GM21526 (cell line): ENCODE results near the gene FUCA2.
A peak's percentile ranks its signal among the peaks of the same experiment; 100 is the strongest.
"Not testable (repeated sequence)": the region's sequence is repeated elsewhere in the genome, so short reads cannot be mapped to it uniquely, and the experiment has no call there.

Experiments used
- ATAC-seq: cut with Tn5 transposase; IDR thresholded peaks from one replicate; pipeline ENCODE4 v1.9.1; 2021; ENCODE audit warnings: moderate library complexity; ENCODE audit not compliant: unreplicated experiment, low FRiP score

The FUCA2 gene

DNA sequence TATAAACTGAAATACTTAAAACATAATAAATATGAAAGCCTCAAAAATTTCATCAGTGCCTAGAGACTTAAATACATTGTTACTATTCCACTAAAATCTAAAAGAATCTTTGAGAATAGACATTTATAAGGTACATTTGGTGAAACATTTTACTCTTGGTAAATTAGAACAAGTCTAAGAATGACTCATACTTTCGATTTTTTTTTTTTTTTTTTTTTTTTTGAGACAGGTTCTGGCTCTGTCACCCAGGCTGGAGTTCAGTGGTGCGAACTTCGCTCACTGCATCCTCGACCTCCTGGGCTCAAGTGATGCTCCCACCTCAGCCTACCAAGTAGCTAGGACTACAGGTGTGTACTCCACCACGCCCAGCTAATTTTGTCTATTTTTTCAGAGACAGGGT lies 6.4 kb downstream of the FUCA2 start:
- no peak for ATAC-seq

DNA sequence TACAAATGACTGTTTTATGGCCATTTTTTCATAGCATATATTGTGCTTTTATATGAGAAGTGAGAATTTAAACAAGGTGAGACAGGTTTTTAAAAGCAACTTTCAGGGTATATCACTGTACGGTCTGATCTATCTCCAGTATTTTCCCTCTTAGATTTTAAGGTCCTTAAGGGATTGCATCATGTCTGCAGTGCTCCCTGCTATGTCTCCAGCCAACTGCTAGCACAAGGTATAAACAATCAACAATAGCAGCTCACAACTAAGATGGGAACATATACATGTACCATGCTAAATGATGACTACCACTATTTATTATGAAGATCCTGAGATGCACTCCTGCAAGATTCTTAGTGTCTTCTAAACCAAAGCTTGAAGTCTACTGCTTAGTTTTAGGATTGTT lies 7.2 kb downstream of the FUCA2 start:
- no peak for ATAC-seq

DNA sequence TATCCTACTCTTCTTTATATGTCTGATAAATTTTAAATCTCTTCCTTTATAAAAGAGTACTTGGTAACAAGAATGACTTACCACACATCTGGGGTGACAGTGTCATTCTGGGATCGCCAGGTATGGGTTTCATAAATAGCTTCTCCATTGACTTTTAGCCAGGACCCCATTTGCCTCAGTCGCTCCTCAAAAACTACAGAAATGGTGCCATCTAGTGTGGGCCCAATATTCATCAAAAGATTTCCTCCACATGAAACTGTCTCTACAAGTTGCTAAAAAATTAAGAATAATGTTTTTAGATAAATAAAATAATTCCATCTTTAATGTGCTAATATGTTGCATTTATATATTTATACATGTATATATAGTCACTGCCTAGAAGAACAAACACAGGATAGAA lies 9.7 kb downstream of the FUCA2 start:
- ATAC-seq = no peak

DNA sequence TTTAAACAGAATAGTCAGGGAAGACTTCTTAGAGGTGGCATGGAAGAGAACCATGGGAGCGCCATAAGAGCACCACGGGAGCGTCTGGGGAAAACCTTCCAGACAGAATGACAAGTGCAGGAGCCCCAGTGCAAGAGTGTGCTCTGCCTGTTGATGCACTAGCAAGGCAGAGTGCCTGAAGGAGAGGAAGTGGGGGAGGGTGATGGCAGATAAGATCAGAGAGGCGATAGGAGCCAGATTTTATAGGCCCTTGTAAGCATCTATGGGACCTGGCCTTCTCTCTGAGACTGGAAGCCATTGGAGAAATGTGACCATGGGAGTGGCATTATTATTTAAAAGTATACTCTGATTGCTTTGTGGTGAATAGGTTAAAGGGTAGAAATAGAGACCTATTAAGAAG lies 13.1 kb downstream of the FUCA2 start:
- ATAC-seq = no peak

DNA sequence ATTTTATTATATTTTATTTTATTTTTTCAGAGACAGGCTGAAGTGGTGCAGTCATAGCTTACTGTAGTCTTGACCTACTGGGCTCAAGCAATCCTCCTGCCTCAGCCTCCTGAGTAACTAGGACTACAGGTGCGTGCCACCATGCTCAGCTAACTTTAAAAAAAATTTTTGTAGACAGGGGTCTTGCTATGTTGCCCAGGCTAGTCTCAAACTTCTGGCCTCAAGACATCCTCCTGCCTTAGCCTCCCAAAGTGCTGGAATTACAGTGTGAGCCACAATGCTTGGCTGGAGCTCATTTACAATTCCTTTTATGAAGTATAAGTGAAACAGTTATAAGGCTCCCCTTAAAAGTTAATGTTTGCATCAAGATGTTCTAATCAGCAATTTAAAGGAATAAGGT lies 14.5 kb downstream of the FUCA2 start:
- no peak for ATAC-seq

DNA sequence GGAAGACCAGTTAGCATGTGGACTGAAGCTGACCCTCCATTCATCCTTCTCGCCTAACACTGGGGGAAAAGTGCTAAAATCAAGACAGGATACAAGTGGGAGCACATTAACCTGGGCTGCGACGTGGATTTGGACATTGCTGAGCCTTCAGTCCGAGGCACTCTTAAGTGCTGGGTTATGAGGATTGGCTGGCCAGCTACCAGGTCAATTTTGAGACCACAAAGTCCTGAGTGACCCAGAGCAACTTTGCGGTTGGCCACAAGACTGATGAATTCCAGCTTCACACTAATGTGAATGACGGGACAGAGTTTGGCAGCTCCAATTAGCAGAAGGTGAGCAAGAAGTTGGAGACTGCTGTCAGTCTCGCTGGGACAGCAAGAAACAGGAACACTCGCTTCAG lies 20.7 kb downstream of the FUCA2 start:
- no peak for ATAC-seq

DNA sequence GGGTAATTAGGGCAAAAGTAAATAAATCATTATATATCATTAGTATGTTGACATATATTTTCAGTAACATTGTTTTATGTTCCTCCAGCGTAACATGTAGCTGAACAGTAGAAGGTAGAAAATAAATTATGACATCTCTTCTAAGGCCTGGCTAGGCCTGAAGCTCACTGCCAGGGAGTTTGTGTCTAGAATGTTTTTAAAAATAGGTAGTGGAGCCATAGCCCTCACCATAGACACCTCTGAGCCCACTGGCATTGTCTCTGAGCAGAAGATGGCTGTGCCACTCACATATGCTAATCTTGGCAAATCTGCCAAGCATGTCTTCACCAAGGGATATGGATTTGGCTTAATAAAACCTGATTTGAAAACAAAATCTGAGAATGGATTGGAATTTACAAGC lies 21.3 kb downstream of the FUCA2 start:
- no peak for ATAC-seq

DNA sequence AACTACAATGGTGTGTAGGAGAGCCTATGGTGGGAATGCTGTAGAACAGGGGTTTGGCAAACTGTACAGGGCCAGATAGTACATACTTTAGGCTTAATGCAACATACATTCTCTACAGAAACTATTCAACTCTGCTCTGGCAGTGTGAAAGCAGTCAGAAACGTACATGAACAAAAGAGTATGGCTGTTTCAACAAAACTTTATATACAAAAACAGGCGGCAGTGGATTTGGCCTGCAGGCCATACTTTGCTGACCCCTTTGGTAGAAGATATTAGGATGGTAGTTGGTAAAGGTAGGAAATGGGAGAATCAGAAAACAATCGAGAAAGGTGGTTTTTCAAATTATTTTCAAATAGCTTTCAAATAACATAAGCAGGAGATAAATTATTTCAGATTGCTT lies 24.8 kb downstream of the FUCA2 start:
- ATAC-seq = no peak

DNA sequence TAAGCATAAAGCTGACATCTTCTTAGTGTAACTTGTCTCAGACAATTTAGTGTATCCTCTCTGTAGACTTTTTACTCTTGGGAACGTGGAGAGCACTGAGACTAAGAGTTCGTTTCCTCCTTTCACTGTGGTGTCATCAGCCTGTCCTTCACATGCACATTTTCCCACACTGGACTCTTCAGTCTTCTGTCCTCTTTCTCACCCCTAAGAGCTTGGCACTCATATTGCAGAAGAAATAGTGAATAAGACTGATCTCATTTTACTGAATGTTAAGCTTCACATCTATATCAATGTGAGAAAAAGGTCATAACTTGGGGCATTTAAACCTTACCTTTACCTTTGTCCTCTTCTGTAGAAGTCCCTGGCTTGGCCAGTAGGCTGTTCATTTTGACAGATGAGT lies 25.6 kb downstream of the FUCA2 start:
- no peak for ATAC-seq

DNA sequence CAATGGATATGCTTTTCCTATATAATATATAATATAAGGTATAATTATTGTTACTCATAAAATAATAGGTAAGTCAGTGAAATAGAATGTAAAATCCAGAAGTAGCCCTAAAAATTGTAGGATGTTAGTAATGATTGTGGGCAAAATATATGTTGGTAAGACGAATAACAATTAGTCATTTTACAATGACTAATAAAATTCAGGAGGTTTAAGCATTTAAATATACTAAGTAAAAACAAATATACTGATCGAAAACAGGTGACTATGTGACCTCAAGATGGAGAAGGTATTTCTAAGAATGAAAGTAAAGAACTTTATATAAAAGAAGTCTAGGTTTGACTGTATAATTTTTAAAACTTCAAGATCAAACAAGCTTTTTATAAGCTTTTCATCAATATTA lies 28.9 kb downstream of the FUCA2 start:
- ATAC-seq = no peak

DNA sequence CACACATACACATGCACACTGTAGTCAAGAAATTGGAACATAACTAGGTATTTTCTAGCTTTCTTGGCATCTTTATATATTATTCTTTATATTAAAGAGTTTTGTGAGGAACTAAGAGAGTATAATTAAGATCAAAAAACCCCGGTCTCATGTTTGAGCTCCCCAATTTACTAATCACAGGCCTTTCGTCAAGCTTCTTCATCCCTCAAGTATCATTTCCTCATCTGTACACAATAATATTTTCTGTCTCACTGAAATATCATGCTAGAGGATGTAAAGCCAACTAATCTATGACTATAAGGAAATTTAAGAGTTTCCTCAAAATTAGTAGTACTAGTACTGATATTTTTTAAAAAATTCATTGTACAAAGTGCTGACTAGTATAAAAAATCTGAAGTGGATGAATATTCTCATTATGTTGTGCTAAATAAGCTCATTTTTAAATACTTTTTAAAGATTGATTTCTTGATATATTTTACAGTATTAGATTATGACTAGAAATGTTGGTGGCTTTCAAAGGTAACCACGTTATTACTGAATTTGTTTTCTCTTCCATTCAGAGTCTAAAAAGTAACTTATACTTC lies 32.9 kb downstream of the FUCA2 start:
- no peak for ATAC-seq

DNA sequence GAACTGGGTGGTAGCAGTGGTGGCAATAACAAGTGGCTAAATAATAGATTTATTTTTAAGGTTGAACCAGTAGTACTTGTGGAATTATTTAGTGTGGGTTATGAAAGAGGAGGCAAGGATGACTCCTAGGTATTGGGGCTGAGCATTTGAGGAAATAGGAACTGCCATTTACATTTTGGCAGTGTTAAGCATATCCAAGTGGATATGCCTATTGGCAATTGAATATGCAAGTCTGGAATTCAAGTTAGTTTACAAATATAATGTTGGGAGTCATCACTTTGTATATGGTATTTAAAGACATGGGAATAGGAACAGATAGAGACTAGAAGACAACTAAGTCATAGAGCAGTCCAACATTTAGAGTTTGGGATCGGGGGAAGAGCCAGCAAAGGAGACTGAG lies 35.0 kb downstream of the FUCA2 start:
- no peak for ATAC-seq

DNA sequence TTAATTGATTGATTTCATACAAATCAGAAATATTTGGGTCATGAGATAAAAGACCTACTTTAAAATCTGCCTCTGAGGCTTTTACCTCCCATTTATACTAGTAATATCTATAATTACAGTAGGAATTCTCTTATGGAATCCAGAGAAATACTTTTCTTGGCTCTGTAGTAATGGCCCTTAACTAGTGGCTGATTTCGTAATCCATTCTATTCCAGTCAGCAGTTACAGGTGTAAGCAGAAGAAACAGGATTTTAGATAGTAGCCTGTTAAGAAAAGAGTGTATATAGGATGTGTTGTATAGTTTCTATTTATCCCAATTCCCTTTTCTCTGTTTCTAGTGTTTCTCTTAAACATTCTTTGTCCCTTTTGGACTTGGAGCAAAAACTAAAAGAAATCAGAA lies 39.7 kb downstream of the FUCA2 start:
- ATAC-seq = no peak

DNA sequence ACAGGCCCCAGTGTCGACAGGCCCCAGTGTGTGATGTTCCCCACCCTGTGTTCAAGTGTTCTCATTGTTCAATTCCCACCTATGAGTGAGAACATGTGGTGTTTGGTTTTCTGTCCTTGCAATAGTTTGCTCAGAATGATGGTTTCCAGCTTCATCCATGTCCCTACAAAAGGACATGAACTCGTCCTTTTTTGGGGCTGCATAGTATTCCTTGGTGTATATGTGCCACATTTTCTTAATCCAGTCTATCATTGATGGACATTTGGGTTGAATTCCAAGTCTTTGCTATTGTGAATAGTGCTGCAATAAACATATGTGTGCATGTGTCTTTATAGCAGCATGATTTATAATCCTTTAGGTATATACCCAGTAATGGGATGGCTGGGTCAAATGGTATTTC lies 42.7 kb downstream of the FUCA2 start:
- ATAC-seq = not testable (repeated sequence)

DNA sequence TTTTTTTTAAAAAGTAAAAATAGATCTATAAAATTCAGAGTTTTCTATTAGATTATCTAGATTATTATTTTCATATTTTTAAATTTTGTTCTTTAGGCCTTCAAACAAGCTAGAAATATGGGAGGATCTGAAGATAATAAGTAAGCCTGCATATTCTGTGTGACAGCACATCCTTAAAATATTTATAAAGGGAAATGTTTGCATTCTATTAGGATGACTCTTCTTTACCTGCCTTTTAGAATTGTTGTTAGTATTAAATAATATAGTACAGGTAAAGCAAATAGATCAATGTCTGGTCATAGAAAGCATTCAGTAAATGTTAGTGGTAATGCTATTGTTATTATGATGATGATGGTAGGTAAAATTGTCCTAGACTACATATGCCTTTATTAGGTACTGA lies 43.5 kb downstream of the FUCA2 start:
- ATAC-seq = no peak

DNA sequence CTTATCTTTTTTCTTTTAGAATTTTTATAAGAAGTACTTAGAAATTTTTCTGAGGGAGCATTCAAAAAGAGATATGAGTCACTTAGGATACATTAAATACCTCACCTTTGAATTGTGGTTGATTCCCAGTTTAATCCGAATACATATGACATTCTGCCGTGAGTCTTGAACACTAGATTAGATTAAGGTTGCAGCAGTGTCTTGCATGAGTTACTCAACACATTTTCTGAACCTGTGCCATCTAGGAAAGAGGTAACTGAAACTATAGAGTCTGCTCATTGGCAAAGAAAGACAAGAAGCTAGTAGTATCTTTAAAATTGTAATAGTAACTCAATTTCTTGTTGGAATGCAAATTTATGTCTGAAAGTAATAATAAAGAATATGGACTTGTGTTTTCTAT lies 46.0 kb downstream of the FUCA2 start:
- ATAC-seq = no peak

DNA sequence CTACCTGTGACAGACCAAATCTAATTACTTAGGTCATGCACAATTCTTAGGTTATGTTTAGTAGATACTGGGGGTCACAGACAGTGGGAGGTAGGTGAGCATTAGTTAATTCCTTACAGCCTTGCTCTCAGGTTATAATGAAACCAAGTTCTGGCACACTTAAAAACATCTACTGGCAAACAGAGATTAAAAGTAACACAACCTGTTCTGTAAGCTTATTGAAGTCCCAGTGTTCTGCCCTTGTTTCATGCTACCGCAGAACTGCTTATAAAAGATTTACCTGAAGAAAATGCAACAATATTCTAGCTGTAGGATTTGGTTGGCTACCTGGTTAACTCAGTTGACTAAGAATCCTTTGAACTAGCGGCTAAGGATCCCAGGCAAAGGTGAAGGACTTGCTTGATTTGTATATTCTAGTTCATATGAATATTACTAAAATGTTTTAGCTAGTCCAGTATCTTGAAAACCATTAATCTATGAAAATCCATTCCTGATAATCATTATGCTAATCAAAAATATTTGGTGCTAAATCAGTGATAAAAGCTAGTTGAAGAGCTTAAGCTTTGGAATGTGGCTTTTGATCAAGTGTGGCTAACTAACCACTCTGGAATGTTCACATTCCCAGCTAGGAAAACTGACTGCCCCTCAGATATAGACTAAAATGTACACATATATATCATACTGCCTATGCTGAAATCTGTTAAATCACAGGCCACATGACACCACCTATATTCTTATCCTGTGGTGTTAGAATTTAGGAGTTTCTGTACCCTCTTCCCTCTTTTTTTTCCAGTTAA lies 53.8 kb downstream of the FUCA2 start:
- ATAC-seq = no peak

DNA sequence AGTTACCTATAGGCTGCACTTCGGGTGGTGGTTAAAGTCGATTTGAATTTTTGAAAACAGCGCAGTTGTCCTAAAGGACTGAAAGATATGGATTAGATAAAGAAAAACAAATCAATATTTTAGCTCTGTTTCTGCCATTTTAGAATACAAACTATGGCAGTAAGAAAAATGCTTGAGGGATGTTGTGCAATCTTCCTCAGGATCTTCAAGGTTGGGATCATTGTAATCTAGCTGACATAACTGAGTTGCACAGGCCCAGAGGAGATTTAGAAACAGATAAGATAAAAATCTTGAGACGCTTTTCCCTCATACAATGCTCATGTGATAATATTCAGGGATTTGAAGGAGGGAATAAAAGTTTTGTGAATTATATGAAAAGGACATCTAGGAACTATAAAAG lies 60.0 kb downstream of the FUCA2 start:
- ATAC-seq = no peak

DNA sequence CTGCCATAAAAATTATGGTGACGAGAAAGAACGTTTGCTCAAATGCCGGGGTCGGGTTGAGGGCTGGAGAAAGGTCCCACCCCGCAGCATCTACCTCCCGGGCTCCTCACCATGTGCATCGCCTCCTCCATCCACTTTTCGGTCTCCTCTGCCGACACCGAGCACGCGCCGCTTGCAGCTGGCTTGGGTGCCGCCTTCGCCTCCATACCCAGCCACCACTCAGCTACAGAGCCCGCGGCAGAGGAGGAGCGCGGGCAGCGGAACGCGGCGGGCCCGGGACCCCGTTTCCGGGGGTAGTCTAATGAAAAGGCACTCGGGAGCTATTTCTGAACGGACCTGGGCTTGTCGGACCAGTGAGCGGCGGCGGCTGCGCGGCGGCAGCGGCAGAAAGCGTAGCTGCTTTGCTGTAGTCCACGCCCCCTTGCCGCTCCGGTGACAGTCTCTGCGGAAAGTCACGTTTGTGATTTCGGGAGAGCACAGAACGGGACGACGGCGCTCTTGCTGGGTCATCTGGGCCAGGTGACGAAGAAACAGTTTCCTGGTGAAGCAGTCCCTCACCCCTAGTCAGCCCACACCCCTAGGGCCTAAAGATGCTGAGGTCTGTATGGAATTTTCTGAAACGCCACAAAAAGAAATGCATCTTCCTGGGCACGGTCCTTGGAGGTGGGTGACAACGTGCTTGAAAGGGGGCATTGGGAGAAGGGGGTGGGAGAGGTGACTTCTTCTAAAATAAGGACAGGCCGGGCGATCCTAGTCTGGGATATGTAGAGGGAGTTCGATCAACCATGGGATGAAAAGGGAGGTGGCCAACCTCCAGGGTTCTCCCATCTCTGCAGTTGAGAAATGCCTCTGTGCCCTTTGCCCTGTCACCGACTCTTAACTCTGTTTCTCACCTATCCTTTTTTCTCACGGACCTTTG lies 60.8 kb downstream of the FUCA2 start, which contains the start of the genes ADAT2 and PEX3:
TSS of gene ADAT2 (minus strand) at position 243 of the 919 bp plus-strand sequence. CDS start at position 206, 37 bp downstream.
TSS of gene PEX3 (plus strand) at position 353 of the 919 bp plus-strand sequence. CDS start at position 591, 238 bp downstream.
- ATAC-seq = peak; percentile 98

DNA sequence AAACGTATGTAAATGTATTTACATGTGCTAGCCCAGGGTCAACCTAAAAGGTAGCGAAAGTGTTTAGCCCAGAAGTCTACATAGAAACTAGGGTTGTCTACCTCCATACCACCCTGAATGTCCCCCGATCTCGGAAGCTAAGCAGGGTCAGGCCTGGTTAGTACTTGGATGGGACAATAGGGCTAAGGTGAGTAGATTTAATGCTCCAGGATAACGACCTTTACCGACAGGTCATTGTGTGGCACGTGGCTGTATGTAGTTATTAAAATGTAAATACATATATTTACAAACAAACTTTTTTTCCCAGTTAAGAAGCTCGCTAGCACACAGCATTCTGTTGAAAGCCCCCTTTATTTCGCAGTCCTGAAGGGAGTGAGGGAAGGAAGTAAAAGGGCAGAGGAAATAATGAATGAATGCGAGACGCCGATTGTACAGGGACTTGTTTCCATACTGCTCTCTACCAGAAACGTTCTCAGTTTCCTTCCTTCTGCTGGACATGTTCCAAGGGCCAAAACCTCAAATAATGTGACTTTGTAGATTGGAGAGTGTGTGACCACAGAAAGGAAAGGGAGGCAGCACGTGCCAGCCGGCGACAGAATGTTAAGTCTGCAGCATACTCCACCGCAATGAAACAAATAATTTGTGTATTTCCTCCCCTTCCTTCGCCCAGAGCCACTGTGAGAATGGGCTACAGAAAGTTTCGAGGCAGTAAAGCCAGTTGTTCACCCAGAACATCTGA lies 61.6 kb downstream of the FUCA2 start:
- peak; percentile 6 for ATAC-seq
